CD4-positive, alpha-beta memory T cell (primary cell): Measurements from ENCODE around the gene SND1. TPM values are rescaled to one million over a fixed set of nuclear protein-coding genes. Genes with fewer than 3 reads are reported as not detected.
A peak's percentile ranks its signal among the peaks of the same experiment; 100 is the strongest.

Experiments used
- CTCF ChIA-PET: fragments of 350-600 bp; sonication (Branson Sonifier 250); formaldehyde crosslinking; loops from one replicate; lab custom pipeline; 2021; ENCODE audit warnings: inconsistent platforms; ENCODE audit not compliant: partially characterized antibody; lab: Charles Lee
- POLR2A ChIA-PET: fragments of 350-600 bp; sonication (Branson Sonifier 250); formaldehyde crosslinking; loops from one replicate; lab custom pipeline; 2021; ENCODE audit not compliant: partially characterized antibody; lab: Charles Lee
- DNase-seq, 5 donors: peaks; one replicate each; pipeline versions ENCODE4 v3.0.0 to v3.0.0-alpha.2; 2020 to 2022; ENCODE audit warnings: mixed read lengths in 1 of 5
- H3K27ac ChIP-seq: one replicate; pipeline ENCODE4 v1.7.0; 2013; ENCODE audit warnings: low read depth, low read length
- H3K27me3 ChIP-seq: 2 replicates; pipeline ENCODE4 v1.7.0; 2013; ENCODE audit warnings: mild to moderate bottlenecking, low read length, moderate library complexity; ENCODE audit not compliant: insufficient read depth
- H3K36me3 ChIP-seq: 2 replicates; pipeline ENCODE4 v1.7.0; 2013; ENCODE audit warnings: mild to moderate bottlenecking, low read length, moderate library complexity; ENCODE audit not compliant: insufficient read depth
- H3K4me1 ChIP-seq: 2 replicates; pipeline ENCODE4 v1.7.0; 2013; ENCODE audit warnings: mild to moderate bottlenecking, low read length, moderate library complexity; ENCODE audit not compliant: insufficient read depth
- H3K4me3 ChIP-seq, 2 donors: one replicate each; pipeline ENCODE4 v1.7.0; 2013; ENCODE audit warnings: low read length in 2 of 2, mild to moderate bottlenecking in 1 of 2
- H3K9me3 ChIP-seq, 2 donors: one replicate each; pipeline ENCODE4 v1.7.0; 2013; ENCODE audit warnings: low read length in 2 of 2, control low read depth in 1 of 2; ENCODE audit not compliant: control insufficient read depth in 1 of 2
- H3K27ac Mint-ChIP-seq, 7 donors: one replicate each; pipeline ENCODE4 v1.8.0; 2020 to 2021; ENCODE audit warnings: mixed read lengths in 7 of 7, mild to moderate bottlenecking in 6 of 7, inconsistent platforms in 3 of 7, moderate library complexity in 3 of 7
- H3K27me3 Mint-ChIP-seq, 2 donors: one replicate each; pipeline ENCODE4 v1.8.0; 2020 to 2021; ENCODE audit warnings: mixed read lengths in 2 of 2
- H3K36me3 Mint-ChIP-seq, 2 donors: one replicate each; pipeline ENCODE4 v1.8.0; 2020 to 2021; ENCODE audit warnings: mixed read lengths in 2 of 2, inconsistent platforms in 1 of 2, mild to moderate bottlenecking in 1 of 2
- H3K4me1 Mint-ChIP-seq, 4 donors: one replicate each; pipeline ENCODE4 v1.8.0; 2020 to 2021; ENCODE audit warnings: mixed read lengths in 4 of 4, mild to moderate bottlenecking in 1 of 4
- H3K4me3 Mint-ChIP-seq, 8 donors: one replicate each; pipeline ENCODE4 v1.8.0; 2020 to 2021; ENCODE audit warnings: mixed read lengths in 8 of 8, mild to moderate bottlenecking in 7 of 8, moderate library complexity in 6 of 8, inconsistent platforms in 3 of 8
- H3K9me3 Mint-ChIP-seq, 8 donors: one replicate each; pipeline ENCODE4 v1.8.0; 2020 to 2021; ENCODE audit warnings: mixed read lengths in 8 of 8, mild to moderate bottlenecking in 5 of 8, inconsistent platforms in 3 of 8, moderate library complexity in 1 of 8
- intact Hi-C: fragments of 100-400 bp; cut with micrococcal nuclease; formaldehyde crosslinking; loops from one replicate; pipeline ENCODE4 v1.15.1; 2023
- polyA plus RNA-seq, 2 donors: library from polyadenylated mRNA; unstranded; fragments of 300-500 nt; fragmentation: Illumina TruSeq; gene quantifications; one replicate each; pipeline ENCODE4 v1.2.3, GENCODE V29; 2021
- total RNA-seq, 2 experiments: library from RNA; stranded (reverse); gene quantifications; one replicate each; pipeline ENCODE4 v1.2.3, GENCODE V29; 2021

The SND1 gene
- total and polyA plus RNA-seq, 4 experiments from 2014 or later = 119 to 223 (median 171) TPM

DNA sequence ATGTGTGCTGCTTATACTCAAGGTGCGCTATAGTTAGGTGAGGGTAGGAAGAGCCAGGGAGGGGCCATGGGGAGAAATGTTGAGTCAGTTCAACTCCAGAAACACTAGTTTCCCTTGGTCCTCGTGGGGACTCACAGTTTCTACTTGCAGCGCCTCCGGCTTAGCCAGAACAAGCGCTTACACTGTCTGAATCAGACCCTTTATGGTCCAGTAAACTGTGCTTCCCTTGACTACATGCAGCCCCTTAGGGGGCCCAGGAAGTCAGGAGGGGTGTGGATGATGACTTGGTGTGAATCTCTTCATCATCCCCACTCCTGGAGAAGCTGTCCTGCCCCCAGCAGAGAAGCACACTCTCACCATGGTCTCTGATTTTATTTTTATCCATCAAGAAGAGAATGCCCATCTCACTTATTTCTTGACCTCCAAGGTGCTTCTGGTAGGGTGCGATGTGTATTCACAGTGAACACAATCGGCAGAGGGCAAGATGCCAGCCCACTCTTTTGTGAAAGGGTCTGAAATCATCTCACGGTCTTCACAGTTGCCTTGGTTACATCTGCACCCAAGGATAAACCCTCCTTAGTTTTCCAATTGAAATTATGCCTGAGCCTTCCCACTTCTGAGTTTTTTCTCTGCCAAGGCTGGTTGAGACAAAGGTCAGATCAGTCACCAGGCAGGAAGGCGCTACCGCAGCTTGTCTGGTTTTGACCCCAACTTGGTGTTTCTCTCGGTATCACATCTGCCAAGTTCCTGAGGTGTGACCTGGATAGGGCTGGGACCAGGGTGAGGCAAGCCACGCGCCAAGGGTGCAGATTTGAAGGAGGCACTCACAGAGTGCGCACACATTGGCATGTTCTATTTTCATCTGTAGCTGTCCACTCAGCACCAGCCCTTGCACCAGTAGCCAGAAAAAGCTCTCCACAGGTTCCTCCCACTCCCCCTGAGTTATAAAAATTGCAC is 441.9 kb downstream of the SND1 start:
- CTCF ChIA-PET = interaction anchor here (1.5 kb wide), 1 partner anchor 9 kb away, joined by 6 read pairs; no protein-coding TSS in a partner anchor
- no peak for DNase-seq
- peak overlapping the region in 1 of 7 donors; percentile 74 for H3K27ac Mint-ChIP-seq
- POLR2A ChIA-PET = no interaction called here
- H3K36me3 ChIP-seq = peaks cover 16% of the 10 kb centered on the region
- no peak overlapping the region for H3K27ac ChIP-seq
- H3K4me1 ChIP-seq = no peaks in the 10 kb centered on the region
- intact Hi-C loops = no loop called here
- no peaks in the 10 kb centered on the region for H3K9me3 ChIP-seq
- H3K4me1 Mint-ChIP-seq = no peaks in the 10 kb centered on the region
- H3K9me3 Mint-ChIP-seq = no peaks in the 10 kb centered on the region
- H3K27me3 Mint-ChIP-seq = no peaks in the 10 kb centered on the region
- peaks cover 67 to 75% of the 10 kb centered on the region in 2 donors for H3K36me3 Mint-ChIP-seq
- H3K27me3 ChIP-seq = no peaks in the 10 kb centered on the region
- no peak overlapping the region for H3K4me3 Mint-ChIP-seq
- no peak overlapping the region for H3K4me3 ChIP-seq

DNA sequence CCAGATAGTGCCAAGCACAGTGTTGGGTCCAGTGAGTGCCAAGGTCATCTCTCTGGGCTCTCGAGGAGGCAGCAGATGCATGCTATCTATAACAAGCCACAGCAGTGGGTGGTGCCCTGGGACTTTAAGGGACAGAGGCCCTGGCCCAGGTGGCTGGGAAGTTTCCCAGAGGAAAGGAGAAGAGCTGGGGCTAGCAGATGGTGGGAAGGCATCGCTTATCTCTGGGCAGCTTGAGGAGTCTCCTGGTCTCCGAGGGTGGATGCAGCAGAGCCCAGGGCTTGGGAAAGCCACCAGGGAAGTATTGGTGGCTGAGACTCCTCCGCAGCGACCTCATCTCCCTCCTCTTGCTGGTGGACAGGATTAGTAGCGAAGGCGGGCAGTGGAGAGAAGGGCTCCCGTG is 442.7 kb downstream of the SND1 start:
- no peak overlapping the region for H3K4me3 Mint-ChIP-seq

DNA sequence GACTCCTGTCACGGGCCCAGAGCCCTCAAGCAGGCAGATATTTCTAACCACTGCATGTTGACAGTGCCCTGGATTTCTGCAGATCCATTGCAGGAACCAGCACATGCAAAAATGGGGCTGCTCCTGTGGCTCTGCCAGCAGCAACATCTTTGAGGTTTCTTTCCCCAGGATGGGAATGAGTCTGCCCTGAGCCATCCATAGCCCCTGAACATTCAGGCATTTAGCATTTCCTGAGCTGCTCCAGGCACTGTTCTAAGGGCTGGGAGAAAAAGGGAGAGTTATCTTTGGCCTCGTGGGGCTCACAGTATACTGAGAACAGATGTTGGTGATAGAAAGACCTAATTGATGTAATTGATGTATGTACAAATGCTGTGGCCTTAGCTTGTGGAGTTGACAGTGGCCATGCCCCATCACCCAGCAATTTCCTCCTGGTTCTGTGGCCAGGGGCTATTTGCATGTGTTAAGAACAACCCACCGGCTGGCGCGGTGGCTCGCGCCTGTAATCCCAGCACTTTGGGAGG is 445.3 kb downstream of the SND1 start:
- H3K36me3 ChIP-seq = no peaks in the 10 kb centered on the region
- no peak overlapping the region for H3K4me3 ChIP-seq
- H3K27ac Mint-ChIP-seq = no peak overlapping the region
- H3K9me3 ChIP-seq = no peaks in the 10 kb centered on the region
- no peaks in the 10 kb centered on the region for H3K4me1 ChIP-seq
- H3K9me3 Mint-ChIP-seq = peaks cover 0 to 8% (median 0%) of the 10 kb centered on the region in 8 donors
- peaks cover 41 to 43% of the 10 kb centered on the region in 2 donors for H3K36me3 Mint-ChIP-seq
- CTCF ChIA-PET = no interaction called here
- peaks cover 2 to 23% (median 13%) of the 10 kb centered on the region in 4 donors for H3K4me1 Mint-ChIP-seq
- H3K27me3 Mint-ChIP-seq = no peaks in the 10 kb centered on the region
- H3K4me3 Mint-ChIP-seq = no peak overlapping the region
- H3K27me3 ChIP-seq = no peaks in the 10 kb centered on the region
- intact Hi-C loops = no loop called here
- H3K27ac ChIP-seq = no peak overlapping the region
- POLR2A ChIA-PET = no interaction called here
- DNase-seq = no peak

More for the DNA sequence above, 442.7 kb downstream of the SND1 start:
- Mint-ChIP-seq H3K9me3 (no peaks in the 10 kb centered on the region), H3K27ac (peak overlapping the region in 3 of 7 donors; percentile 68 to 74 (median 74)), H3K4me1 (peaks cover 0 to 3% (median 1%) of the 10 kb centered on the region in 4 donors), H3K27me3 (no peaks in the 10 kb centered on the region), H3K36me3 (peaks cover 62 to 68% of the 10 kb centered on the region in 2 donors)
- DNase-seq = no peak
- Histone ChIP-seq H3K4me1 (no peaks in the 10 kb centered on the region), H3K9me3 (no peaks in the 10 kb centered on the region), H3K36me3 (peaks cover 11% of the 10 kb centered on the region), H3K27me3 (no peaks in the 10 kb centered on the region), H3K4me3 (no peak overlapping the region), H3K27ac (no peak overlapping the region)
- ChIA-PET POLR2A (no interaction called here), CTCF (no interaction called here)
- intact Hi-C loops = no loop called here

DNA sequence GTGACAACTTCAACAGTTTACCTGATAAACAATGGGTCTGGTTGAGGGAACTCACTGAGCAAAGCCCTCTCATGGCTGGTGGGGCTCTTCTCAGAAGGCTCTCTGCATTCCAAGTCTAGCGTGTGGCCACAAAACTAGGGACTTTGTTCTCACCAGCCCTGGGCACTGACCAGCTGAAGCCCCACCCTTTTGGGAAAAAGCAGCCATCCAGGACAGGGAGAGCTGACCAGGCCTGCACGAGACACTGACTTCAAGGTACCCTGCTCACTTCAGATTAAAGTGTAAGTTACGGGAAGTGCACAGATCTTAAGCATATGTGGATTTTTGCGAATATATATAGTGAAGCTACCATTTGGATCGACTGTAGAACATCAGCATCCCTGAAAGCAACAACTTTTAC is 446.6 kb downstream of the SND1 start:
- DNase-seq = no peak
- Histone ChIP-seq H3K4me3 (no peak overlapping the region), H3K4me1 (no peaks in the 10 kb centered on the region), H3K36me3 (no peaks in the 10 kb centered on the region), H3K27me3 (no peaks in the 10 kb centered on the region), H3K27ac (no peak overlapping the region), H3K9me3 (no peaks in the 10 kb centered on the region)
- H3K4me3 Mint-ChIP-seq = no peak overlapping the region
- intact Hi-C loops = no loop called here
- H3K36me3 Mint-ChIP-seq = peaks cover 31 to 37% of the 10 kb centered on the region in 2 donors
- H3K27ac Mint-ChIP-seq = no peak overlapping the region
- CTCF ChIA-PET = interaction anchor here (1.1 to 1.6 kb wide), 2 partner anchors 11 to 36 kb away, joined by 3 to 7 read pairs; no protein-coding TSS in a partner anchor
- peaks cover 7 to 34% (median 22%) of the 10 kb centered on the region in 4 donors for H3K4me1 Mint-ChIP-seq
- H3K27me3 Mint-ChIP-seq = no peaks in the 10 kb centered on the region
- peaks cover 0 to 8% (median 0%) of the 10 kb centered on the region in 8 donors for H3K9me3 Mint-ChIP-seq
- POLR2A ChIA-PET = interaction anchor here (1.0 kb wide), 1 partner anchor 11 kb away, joined by 3 read pairs; no protein-coding TSS in a partner anchor

DNA sequence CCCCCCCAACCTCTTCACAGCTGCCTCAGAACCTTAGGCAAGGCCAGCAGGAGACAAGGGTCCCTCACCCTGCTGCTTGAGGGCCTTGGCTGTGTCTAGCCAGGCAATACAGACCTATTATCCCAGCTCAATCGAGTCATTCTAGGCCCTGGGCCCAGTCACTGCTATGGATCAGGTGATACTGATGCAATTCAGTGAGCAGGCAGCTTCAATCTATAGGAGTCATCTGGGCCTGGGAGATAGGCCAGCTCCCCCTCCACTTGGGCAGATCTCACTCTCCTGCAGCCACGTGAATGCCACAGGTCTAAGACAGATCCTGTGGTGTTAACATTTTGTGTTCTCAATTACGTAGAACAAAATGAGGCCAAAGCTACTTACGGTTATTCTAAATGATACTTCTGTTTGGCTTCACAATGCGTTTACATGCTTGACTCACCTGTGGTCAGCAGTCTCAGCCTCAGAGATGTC is 447.2 kb downstream of the SND1 start:
- no peaks in the 10 kb centered on the region for H3K27me3 ChIP-seq
- no peak overlapping the region for H3K4me3 Mint-ChIP-seq
- no peaks in the 10 kb centered on the region for H3K9me3 ChIP-seq
- H3K27ac Mint-ChIP-seq = peak overlapping the region in 1 of 7 donors; percentile 54
- no peak for DNase-seq
- peaks cover 0 to 8% (median 0%) of the 10 kb centered on the region in 8 donors for H3K9me3 Mint-ChIP-seq
- ChIA-PET CTCF (interaction anchor here (1.1 to 1.6 kb wide), 2 partner anchors 11 to 36 kb away, joined by 3 to 7 read pairs; no protein-coding TSS in a partner anchor), POLR2A (no interaction called here)
- no peak overlapping the region for H3K4me3 ChIP-seq
- no peaks in the 10 kb centered on the region for H3K36me3 ChIP-seq
- no peaks in the 10 kb centered on the region for H3K27me3 Mint-ChIP-seq
- H3K27ac ChIP-seq = no peak overlapping the region
- intact Hi-C loops = no loop called here
- H3K4me1 ChIP-seq = no peaks in the 10 kb centered on the region
- H3K36me3 Mint-ChIP-seq = peaks cover 25 to 33% of the 10 kb centered on the region in 2 donors
- peaks cover 9 to 37% (median 25%) of the 10 kb centered on the region in 4 donors for H3K4me1 Mint-ChIP-seq

DNA sequence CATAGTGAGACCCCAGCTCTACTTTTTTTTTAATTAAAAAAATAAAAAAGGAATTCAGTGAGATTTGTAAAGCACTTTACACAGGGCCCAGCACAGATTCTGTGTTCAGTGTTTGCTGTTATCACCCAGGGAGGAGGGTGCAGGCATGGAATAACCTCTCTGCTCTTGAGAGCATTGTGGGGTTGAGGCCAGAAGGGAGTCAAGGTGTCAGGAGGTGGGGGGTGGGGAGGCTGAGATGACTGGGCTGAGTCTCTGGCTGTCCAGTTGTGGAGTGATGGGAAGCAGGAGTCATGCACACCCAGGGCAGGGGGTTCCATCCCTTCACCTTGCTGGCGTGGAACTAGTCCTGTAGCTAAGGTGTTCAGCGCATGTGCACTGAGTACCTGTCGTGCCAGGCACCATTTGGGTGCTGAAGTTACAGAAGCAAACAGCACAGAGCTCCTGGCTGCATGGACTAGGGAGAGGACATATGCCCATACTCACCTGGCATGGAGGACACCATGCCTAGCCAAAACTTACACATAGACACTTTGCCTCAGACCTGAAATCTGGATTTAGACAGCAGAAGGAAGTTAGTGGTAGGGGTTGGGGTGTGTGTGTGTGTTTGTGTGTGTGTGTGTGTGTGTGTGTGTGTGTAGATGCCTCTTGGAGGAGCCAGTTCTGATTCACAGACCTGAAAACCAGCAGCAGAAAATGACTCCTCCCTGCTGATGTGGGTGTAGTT is 448.4 kb downstream of the SND1 start:
- peak overlapping the region in 1 of 8 donors; percentile 4 for H3K4me3 Mint-ChIP-seq
- peaks cover 18 to 22% of the 10 kb centered on the region in 2 donors for H3K36me3 Mint-ChIP-seq
- no peaks in the 10 kb centered on the region for H3K27me3 ChIP-seq
- no peak for DNase-seq
- ChIA-PET POLR2A (no interaction called here), CTCF (interaction anchor here (0.8 kb wide), 1 partner anchor 9 kb away, joined by 3 read pairs; no protein-coding TSS in a partner anchor)
- peaks cover 4% of the 10 kb centered on the region for H3K4me1 ChIP-seq
- H3K27ac Mint-ChIP-seq = peak overlapping the region in 3 of 7 donors; percentile 45 to 80 (median 73)
- H3K4me1 Mint-ChIP-seq = peaks cover 12 to 46% (median 31%) of the 10 kb centered on the region in 4 donors
- intact Hi-C loops = no loop called here
- H3K9me3 ChIP-seq = no peaks in the 10 kb centered on the region
- no peaks in the 10 kb centered on the region for H3K36me3 ChIP-seq
- peaks cover 0 to 8% (median 0%) of the 10 kb centered on the region in 8 donors for H3K9me3 Mint-ChIP-seq
- H3K4me3 ChIP-seq = no peak overlapping the region
- no peaks in the 10 kb centered on the region for H3K27me3 Mint-ChIP-seq
- no peak overlapping the region for H3K27ac ChIP-seq
